Stimulated activated naive CD8-positive, alpha-beta T cell treated with anti-CD3 and anti-CD28 coated beads, Interleukin-15, Interleukin-2, amounts not matched to agents 100 U/mL and 50 U/mL, for 24 hours (primary cell): ENCODE results near the gene IGSF3.

Experiments
- ATAC-seq: fragments of 150-1000 bp; cut with Tn5 transposase; one replicate; pipeline ENCODE4 v1.10.0; 2021
- DNase-seq: peaks from one replicate; pipeline ENCODE4 v3.0.0; 2021

Gene IGSF3

DNA sequence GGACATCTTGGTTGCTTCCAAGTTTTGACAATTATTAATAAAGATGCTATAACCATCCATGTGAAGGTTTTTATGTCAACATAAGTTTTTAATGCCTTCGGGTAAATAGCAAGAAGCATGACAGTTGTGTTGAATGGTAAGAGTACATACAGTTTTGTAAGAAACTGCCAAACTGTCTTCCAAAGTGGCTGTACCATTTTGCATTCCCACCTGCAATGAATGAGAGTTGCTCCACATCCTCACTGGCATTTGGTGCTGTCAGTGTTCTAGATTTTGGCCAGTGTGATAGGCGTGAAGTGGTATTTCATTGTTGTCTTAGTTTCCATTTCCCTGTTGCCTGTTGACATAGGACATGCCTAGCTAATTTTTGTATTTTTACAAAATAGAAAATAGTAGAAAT lies 142.1 kb downstream of the IGSF3 start:
- DNase-seq (no peak), ATAC-seq (no peak)
